GM19240 (cell line): ENCODE results near the gene NOXA1.
"Not testable (repeated sequence)": the region's sequence is repeated elsewhere in the genome, so short reads cannot be mapped to it uniquely, and the experiment has no call there.

Experiments
- DNase-seq: peaks from one replicate; pipeline ENCODE4 v3.0.0; 2011; ENCODE audit warnings: low spot score; ENCODE audit not compliant: insufficient read length

Gene NOXA1

GRCh38 chr9:137465000-137465719 is 42.0 kb downstream of the NOXA1 start:
- DNase-seq, result no peak

GRCh38 chr9:137465720-137466388 is 42.7 kb downstream of the NOXA1 start:
- no peak for DNase-seq

GRCh38 chr9:137466389-137467085 is 43.3 kb downstream of the NOXA1 start:
- DNase-seq, result not testable (repeated sequence)

- DNase-seq, result no peak
These were observed 44.0 kb downstream of the NOXA1 start for GRCh38 chr9:137467161-137467581.

- DNase-seq, result no peak
These were observed 44.7 kb downstream of the NOXA1 start for GRCh38 chr9:137467896-137468295.

- no peak for DNase-seq
These were observed 47.6 kb downstream of the NOXA1 start for GRCh38 chr9:137470785-137471184.

- DNase-seq, result no peak
These were observed 51.1 kb downstream of the NOXA1 start for GRCh38 chr9:137474271-137474670.

DNA sequence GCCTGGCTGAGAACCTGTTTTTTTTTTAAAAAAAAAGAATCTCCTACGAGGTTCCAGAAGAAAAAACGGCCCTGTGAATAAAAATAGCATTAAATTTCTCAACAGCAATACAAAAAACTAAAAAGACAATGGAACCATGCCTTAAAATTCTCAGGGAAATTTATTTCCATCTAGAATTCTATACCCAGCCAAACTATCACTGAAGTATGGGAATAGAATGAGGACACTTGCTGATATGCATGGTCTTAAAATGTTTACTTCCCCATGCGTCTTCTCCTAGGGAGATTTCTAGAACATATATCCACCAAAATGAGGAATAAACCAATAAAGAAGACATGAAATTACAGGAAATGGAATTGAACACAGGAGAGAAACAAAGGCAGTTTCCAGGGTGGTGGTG is 52.5 kb downstream of the NOXA1 start:
- DNase-seq, result no peak

- DNase-seq, result no peak
These were observed 53.7 kb downstream of the NOXA1 start for GRCh38 chr9:137476856-137477255.

- no peak for DNase-seq
These were observed 54.8 kb downstream of the NOXA1 start for GRCh38 chr9:137477778-137478612.

DNA sequence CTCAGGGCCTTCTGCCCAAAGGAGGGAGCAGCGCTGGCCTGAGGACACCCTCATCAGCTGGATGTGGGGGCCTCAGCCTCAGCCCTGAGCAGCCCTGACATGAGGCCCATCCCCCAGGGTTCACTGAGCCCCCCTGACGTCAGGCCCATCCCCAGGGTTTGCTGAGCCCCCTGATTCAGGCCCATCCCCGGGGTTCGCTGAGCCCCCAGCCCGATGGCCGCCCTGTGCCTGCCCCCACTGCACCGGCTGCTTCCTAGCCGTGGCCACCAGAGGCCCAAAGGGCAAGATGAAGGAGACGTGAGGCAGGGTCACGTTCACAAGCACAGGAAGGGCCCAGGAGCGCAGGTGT is 55.4 kb downstream of the NOXA1 start:
- DNase-seq, result no peak

DNA sequence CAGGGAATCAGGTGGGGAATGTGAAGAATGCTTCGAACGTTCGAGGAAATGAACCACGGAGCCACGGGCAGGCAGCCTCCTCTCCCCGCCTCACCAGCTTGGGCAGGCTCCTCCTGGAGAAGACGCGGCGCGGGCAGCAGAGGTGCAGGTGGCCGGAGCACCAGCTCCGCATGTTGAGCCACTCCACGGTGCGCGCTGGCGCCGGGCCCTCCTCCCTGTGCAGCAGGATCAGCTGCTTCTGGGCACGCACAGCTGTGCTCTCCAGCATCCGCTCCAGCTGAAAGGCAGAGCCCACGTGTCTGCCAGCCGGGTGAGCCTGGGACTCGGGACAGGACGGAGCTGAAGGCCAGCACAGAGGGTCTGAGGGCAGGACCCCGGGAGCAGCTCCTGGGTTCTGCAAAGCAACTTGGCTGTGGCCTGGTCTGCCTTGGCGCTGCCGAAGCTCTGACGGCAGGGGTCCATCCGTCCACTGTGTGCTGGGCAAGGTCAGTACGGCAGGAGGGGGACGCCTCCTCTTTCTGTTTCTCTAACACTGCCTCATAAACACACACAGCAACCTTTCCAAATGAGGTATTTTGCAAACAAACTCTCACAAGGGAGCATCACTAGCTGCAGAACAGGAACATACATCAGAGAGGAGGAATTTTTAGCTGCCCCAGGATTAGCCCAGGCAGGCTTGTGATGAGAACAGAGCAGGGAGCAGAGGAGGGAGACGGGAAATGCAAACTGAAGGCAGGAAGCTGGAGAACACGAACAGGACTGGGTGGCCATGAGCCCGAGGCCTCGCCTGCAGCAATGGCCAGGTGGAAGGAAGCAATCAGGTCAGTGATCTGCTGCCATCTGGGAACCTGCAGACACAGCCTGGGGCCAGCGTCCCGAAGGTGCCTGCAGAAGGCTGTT is 56.0 kb downstream of the NOXA1 start:
- no peak for DNase-seq

DNA sequence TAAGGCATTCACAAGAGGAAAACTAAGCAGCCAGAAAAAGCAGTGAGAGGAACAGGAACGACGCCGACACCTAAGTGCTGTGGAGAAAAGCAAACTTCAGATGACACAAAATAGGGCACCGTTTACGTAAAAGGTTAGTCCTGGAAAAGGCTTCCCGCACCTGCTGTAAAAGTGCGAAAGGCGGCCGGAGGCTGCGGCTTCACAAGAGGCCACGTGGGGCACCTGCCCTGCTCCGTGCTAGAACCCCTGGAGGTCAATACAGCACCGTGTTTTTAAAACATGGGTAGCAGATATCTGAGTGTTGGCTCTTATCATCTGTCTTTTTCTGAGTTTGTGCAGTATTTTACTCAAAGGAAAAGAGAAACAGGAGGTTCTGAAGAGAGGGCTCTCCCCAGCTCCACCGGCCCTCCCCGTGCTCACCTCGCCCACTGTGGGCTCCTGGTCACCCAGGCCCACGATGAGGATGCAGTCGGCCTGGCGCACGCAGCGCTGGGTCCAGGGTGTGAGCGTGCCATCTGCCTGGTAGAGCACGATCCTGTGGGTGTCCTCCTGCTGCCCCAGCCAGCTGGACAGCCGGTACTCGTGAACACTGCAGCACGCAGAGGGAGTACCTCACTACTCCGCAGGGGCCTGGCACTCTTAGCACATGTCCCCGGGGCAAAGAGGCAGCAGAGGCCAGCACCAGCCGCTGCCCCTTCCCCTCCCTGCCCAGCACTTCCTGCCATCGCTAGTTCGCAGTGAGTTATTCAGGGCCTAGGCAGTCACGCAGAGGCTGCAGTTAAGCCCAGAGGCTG is 56.9 kb downstream of the NOXA1 start:
- no peak for DNase-seq

GRCh38 chr9:137480686-137481683 is 57.8 kb downstream of the NOXA1 start:
- DNase-seq, result no peak

GRCh38 chr9:137482094-137482781 is 59.0 kb downstream of the NOXA1 start:
- DNase-seq, result no peak
